ENCODE results near the gene IMP4.

DNA sequence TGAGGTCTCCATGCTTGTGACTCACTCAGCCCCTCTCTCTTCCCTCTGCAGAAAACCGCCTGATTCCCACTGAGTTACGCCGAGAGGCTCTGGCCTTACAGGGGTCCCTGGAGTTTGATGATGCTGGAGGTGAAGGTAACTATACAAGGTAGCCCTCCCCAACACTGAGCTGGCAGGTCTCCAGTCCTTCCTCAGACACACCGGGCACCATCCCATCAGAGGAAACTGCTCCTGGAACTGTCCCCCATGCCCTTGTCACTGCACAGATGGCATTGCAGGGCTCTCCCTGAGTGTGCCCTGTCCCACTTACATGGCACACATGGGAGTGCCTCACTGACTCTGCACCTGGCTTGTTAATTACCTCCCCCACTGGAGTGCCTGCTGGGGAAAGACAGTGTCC, 1.9 kb downstream of the IMP4 start:
- TF ChIP-seq EZH2 (IDR thresholded peaks at IDR 0.05; ENCODE audit: borderline replicate concordance, insufficient read depth, low read depth, low read length, poor library complexity, severe bottlenecking): no peak
- TF ChIP-seq, protein P1, sequence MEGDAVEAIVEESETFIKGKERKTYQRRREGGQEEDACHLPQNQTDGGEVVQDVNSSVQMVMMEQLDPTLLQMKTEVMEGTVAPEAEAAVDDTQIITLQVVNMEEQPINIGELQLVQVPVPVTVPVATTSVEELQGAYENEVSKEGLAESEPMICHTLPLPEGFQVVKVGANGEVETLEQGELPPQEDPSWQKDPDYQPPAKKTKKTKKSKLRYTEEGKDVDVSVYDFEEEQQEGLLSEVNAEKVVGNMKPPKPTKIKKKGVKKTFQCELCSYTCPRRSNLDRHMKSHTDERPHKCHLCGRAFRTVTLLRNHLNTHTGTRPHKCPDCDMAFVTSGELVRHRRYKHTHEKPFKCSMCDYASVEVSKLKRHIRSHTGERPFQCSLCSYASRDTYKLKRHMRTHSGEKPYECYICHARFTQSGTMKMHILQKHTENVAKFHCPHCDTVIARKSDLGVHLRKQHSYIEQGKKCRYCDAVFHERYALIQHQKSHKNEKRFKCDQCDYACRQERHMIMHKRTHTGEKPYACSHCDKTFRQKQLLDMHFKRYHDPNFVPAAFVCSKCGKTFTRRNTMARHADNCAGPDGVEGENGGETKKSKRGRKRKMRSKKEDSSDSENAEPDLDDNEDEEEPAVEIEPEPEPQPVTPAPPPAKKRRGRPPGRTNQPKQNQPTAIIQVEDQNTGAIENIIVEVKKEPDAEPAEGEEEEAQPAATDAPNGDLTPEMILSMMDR (IDR thresholded peaks at IDR 0.05): no peak

Measured in B cell (primary cell).